Activated CD8-positive, alpha-beta T cell treated with anti-CD3 and anti-CD28 coated beads for 36 hours (primary cell): ENCODE data around the gene ANKRD6. TPM values are rescaled to one million over a fixed set of nuclear protein-coding genes. Genes with fewer than 3 reads are reported as not detected.
A peak's percentile ranks its signal among the peaks of the same experiment; 100 is the strongest.

ENCODE experiments used
- ATAC-seq: fragments of 200-7000 bp; cut with Tn5 transposase; one replicate; pipeline ENCODE4 v1.10.0; 2021; ENCODE audit warnings: mild to moderate bottlenecking, moderate library complexity
- CTCF ChIA-PET: fragments of 350-600 bp; sonication (Branson Sonifier 250); formaldehyde crosslinking; loops from one replicate; lab custom pipeline; 2021; ENCODE audit warnings: antibody characterized with exemption; lab: Charles Lee
- POLR2A ChIA-PET: fragments of 350-600 bp; sonication (Branson Sonifier 250); formaldehyde crosslinking; loops from one replicate; lab custom pipeline; 2021; ENCODE audit warnings: antibody characterized with exemption; lab: Charles Lee
- DNase-seq: peaks from one replicate; pipeline ENCODE4 v3.0.0-alpha.2; 2020
- H3K27ac Mint-ChIP-seq: one replicate; pipeline ENCODE4 v1.8.0; 2021; ENCODE audit warnings: mild to moderate bottlenecking, mixed read lengths
- H3K27me3 Mint-ChIP-seq: one replicate; pipeline ENCODE4 v1.8.0; 2021; ENCODE audit warnings: mixed read lengths
- H3K36me3 Mint-ChIP-seq: one replicate; pipeline ENCODE4 v1.8.0; 2021; ENCODE audit warnings: low read depth, mixed read lengths
- H3K4me1 Mint-ChIP-seq: one replicate; pipeline ENCODE4 v1.8.0; 2021; ENCODE audit warnings: low read depth, mixed read lengths
- H3K4me3 Mint-ChIP-seq: one replicate; pipeline ENCODE4 v1.8.0; 2021; ENCODE audit warnings: mild to moderate bottlenecking, moderate library complexity, mixed read lengths
- H3K9me3 Mint-ChIP-seq: one replicate; pipeline ENCODE4 v1.8.0; 2021; ENCODE audit warnings: mixed read lengths
- CTCF ChIP-seq: fragments of 200-600 bp; IDR thresholded peaks from one replicate; pipeline ENCODE4 v1.8.0; 2022; ENCODE audit warnings: antibody characterized with exemption, mild to moderate bottlenecking
- intact Hi-C: fragments of 100-400 bp; cut with micrococcal nuclease; formaldehyde crosslinking; loops from one replicate; pipeline ENCODE4 v1.10.0; 2022
- total RNA-seq, 2 experiments: library from RNA; stranded (reverse); gene quantifications; one replicate each; pipeline ENCODE4 v1.2.3, GENCODE V29; 2021

Gene ANKRD6
- total RNA-seq, 2 experiments from 2014 or later, result 3.5 to 4.9 TPM

DNA sequence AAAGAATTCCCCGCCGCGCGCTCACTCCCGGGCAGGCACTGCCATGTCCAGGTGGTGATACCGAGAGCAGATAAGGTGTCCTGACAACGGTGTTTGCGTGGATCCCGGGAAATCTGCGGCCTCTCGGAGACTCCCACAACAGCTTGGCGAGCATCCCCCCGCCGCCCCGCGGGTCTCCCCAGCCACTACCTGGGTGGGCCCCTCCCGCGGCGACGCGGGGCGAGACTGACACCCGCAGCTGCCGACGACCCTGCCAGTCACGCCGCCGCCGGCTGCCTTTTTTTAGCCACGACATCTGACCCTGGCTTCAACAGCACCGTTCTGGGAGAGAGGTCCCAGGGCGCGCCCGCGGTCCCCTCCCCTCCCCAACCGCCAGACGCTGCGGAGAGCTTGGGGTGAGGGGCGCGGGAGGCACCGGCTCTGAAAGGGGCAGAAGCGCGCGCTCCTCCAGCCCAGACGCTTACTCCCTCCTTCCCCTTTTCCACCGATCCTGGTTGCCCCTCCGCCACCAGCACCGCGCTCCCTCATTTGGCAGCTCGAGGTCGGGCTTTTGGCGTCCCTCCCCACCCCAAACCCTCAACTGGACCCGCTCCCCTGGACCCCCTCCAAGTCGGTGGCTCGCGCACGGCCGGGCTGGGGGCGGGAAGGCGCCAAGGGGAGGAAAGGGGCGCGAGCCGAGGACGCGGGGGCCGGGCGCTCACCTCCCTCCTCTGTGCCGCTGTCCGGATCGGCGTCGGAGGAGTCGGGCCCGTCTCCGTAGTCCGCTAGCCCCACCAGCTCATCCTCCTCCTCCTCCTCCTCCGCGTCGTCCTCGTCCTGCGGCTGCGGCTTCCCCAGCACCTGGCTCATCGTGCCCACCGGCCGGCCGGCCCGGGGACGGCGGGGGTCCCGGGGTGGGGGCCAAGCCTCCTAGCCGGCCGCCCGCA, 21.5 kb upstream of the ANKRD6 start:
- Mint-ChIP-seq H3K27me3 (peaks cover 11% of the 10 kb centered on the region), H3K4me3 (peak overlapping the region; percentile 86), H3K27ac (peak overlapping the region; percentile 34), H3K4me1 (peaks cover 20% of the 10 kb centered on the region), H3K36me3 (no peaks in the 10 kb centered on the region), H3K9me3 (no peaks in the 10 kb centered on the region)
- TF ChIP-seq CTCF, result no peak
- intact Hi-C loops, result loop anchor here (5.0 kb wide), 1 partner anchor 34 kb away; no protein-coding TSS in a partner anchor
- DNase-seq (peak; percentile 47), ATAC-seq (peak; percentile 65)
- POLR2A ChIA-PET, result interaction anchor here (0.8 to 1.3 kb wide), 3 partner anchors 35 to 228 kb away, joined by 3 to 4 read pairs (median 3); no protein-coding TSS in a partner anchor
- CTCF ChIA-PET, result interaction anchor here (0.8 to 6.3 kb wide), 8 partner anchors 12 to 222 kb away, joined by 3 to 52 read pairs (median 3); no protein-coding TSS in a partner anchor

DNA sequence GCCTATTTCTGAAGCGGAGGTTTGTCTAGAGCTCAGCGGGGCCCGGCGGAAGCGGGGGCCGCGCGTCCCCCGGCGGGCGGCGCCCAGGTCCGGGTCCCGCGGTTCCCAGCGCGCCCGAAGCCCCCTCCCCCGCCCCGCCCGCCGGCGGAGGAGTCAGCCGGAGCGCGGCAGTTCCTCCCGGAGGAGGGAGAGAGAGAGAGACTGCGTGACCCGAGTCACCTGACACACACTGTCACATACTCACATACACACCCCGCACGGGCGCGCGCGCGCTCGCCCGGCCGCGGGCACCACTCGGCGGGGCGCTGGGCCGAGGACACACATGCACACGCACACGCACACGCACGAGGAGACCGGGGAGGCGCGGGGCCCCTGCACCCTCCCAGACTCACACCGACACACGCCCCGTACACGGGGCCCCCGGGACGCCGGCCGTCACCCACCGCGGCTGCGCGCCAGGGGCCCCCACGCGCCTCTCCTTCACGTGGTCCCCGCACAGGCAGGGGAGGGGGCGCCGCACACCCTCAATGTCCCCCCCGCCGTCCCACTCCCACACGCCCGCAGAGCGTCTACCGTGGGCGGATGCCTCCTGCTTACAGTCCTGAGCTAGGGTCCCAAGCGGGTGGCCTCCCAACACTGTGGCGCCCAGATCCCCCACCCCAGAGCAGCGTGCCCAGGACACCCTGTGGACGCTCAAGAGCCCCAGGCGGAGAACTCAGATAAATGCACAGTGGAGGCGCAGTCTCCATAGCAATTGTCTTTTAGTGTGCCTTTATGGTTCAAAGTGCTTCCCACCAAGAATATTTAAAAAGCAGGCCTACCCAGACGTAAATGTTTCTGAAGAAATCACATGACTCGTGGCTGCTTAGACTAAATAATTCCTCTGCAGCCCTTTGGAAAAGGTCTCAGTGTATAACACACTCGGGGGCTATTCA, 20.6 kb upstream of the ANKRD6 start, which contains the start of gene RRAGD:
Gene RRAGD (minus strand): TSS at position 203 of the 935 bp plus-strand sequence. CDS start 280 bp downstream, outside the sequence.
- Mint-ChIP-seq H3K4me3 (peak within 1 kb of the TSS; percentile 86), H3K27me3 (peaks cover 13% of the 10 kb centered on the region), H3K27ac (peak within 1 kb of the TSS; percentile 85), H3K36me3 (no peaks in the 10 kb centered on the region), H3K4me1 (peaks cover 20% of the 10 kb centered on the region), H3K9me3 (no peaks in the 10 kb centered on the region)
- ATAC-seq (peak; percentile 79), DNase-seq (peak; percentile 74)
- ChIA-PET POLR2A (interaction anchor here (0.8 to 1.7 kb wide), 5 partner anchors 9 to 61 kb away, joined by 3 to 5 read pairs (median 4); no protein-coding TSS in a partner anchor), CTCF (interaction anchor here (0.8 to 6.3 kb wide), 10 partner anchors 10 to 221 kb away, joined by 3 to 52 read pairs (median 4); partner anchors contain the start of gene ANKRD6)
- no peak for TF ChIP-seq CTCF
- intact Hi-C loops, result loop anchor here (5.0 kb wide), 1 partner anchor 35 kb away; no protein-coding TSS in a partner anchor

- ChIA-PET CTCF (interaction anchor here (1.2 to 6.3 kb wide), 6 partner anchors 9 to 49 kb away, joined by 3 to 52 read pairs (median 6); partner anchors contain the start of gene ANKRD6), POLR2A (interaction anchor here (0.7 to 1.7 kb wide), 5 partner anchors 8 to 197 kb away, joined by 3 to 5 read pairs (median 4); partner anchors contain the start of gene UBE2J1)
- Mint-ChIP-seq H3K36me3 (no peaks in the 10 kb centered on the region), H3K9me3 (no peaks in the 10 kb centered on the region), H3K4me3 (peak overlapping the region; percentile 86), H3K27ac (peak overlapping the region; percentile 85), H3K27me3 (peaks cover 17% of the 10 kb centered on the region), H3K4me1 (peaks cover 20% of the 10 kb centered on the region)
- DNase-seq (no peak), ATAC-seq (peak; percentile 1)
- intact Hi-C loops, result loop anchor here (5.0 kb wide), 1 partner anchor 36 kb away; no protein-coding TSS in a partner anchor
- no peak for TF ChIP-seq CTCF
These were observed 19.9 kb upstream of the ANKRD6 start for GRCh38 chr6:89413006-89413400.

DNA sequence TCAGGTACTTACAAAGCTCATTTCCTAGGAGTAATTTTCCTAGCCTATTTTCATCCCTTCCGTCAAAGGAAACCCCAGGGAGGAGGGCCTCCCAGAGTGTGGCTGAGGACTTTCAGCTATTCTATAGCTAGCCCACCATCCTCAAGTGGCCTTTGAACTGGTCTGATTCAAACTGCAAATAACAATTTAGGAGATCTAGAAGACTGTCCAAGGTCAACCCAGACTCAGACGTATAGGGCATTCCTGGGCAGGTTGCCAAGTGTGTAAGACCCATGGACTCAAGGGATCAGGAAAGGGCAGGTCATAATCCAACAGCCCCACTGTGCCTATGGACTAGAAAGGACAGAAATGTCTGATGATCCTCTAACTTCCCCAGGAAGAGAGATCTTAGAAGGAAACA, 18.7 kb upstream of the ANKRD6 start:
- Mint-ChIP-seq H3K4me1 (peaks cover 20% of the 10 kb centered on the region), H3K27ac (no peak overlapping the region), H3K4me3 (no peak overlapping the region), H3K36me3 (no peaks in the 10 kb centered on the region), H3K9me3 (no peaks in the 10 kb centered on the region), H3K27me3 (peaks cover 17% of the 10 kb centered on the region)
- ChIA-PET CTCF (interaction anchor here (0.9 to 1.8 kb wide), 5 partner anchors 8 to 50 kb away, joined by 3 to 8 read pairs (median 6); partner anchors contain the start of gene ANKRD6), POLR2A (interaction anchor here (0.5 to 1.7 kb wide), 4 partner anchors 9 to 118 kb away, joined by 3 to 4 read pairs (median 3); no protein-coding TSS in a partner anchor)
- intact Hi-C loops, result loop anchor here (5.0 kb wide), 1 partner anchor 37 kb away; no protein-coding TSS in a partner anchor
- no peak for DNase-seq
- no peak for ATAC-seq
- no peak for TF ChIP-seq CTCF
